GM20000 (cell line): ENCODE measurements around the gene GCNT4.
"Not testable (repeated sequence)": the region's sequence is repeated elsewhere in the genome, so short reads cannot be mapped to it uniquely, and the experiment has no call there.

ENCODE experiments used
- DNase-seq: peaks from one replicate; pipeline ENCODE4 v3.0.0; 2012; ENCODE audit warnings: low spot score
- CTCF ChIP-seq: IDR thresholded peaks from 2 replicates; pipeline ENCODE4 v1.5.1; 2012; ENCODE audit warnings: mild to moderate bottlenecking, control low read depth; ENCODE audit errors: extremely low read depth, missing control alignments

GCNT4 gene

GRCh38 chr5:75052192-75053053 lies at the start of gene GCNT4:
GCNT4 (minus strand) TSS chr5:75052558; CDS start chr5:75030037, 22,521 bp downstream.
- no peak for TF ChIP-seq CTCF
- DNase-seq = no peak

GRCh38 chr5:75095956-75096355 lies 43.6 kb upstream of the GCNT4 start:
- not testable (repeated sequence) for DNase-seq

GRCh38 chr5:75091597-75091996 lies 39.2 kb upstream of the GCNT4 start:
- no peak for DNase-seq
- no peak for TF ChIP-seq CTCF

- DNase-seq = no peak
- TF ChIP-seq CTCF = no peak
Observed at GRCh38 chr5:75089662-75090061, 37.3 kb upstream of the GCNT4 start.

GRCh38 chr5:75089137-75089536 lies 36.8 kb upstream of the GCNT4 start:
- TF ChIP-seq CTCF = no peak
- DNase-seq = no peak

- no peak for TF ChIP-seq CTCF
- DNase-seq = no peak
Observed at GRCh38 chr5:75088648-75089047, 36.3 kb upstream of the GCNT4 start.

GRCh38 chr5:75081510-75081909 lies 29.2 kb upstream of the GCNT4 start:
- no peak for DNase-seq
- no peak for TF ChIP-seq CTCF

- not testable (repeated sequence) for DNase-seq
Observed at GRCh38 chr5:75079346-75079745, 27.0 kb upstream of the GCNT4 start.
